OCI-LY1 (cell line): ENCODE data around the gene FNDC5.

Experiments
- EZH2 ChIP-seq: fragments of 200-600 bp; sonication (generic), shearing (Covaris generic); IDR thresholded peaks from 2 replicates; pipeline ENCODE4 v1.8.0; 2017; ENCODE audit warnings: borderline replicate concordance, mixed run types, mild to moderate bottlenecking, antibody characterized with exemption, low read length, moderate library complexity, mixed read lengths
- TF ChIP-seq, protein P1 (sequence below): fragments of 200-600 bp; sonication (generic), shearing (Covaris generic); IDR thresholded peaks from 2 replicates; pipeline ENCODE4 v1.5.1; 2017; ENCODE audit warnings: mild to moderate bottlenecking, antibody characterized with exemption, low read length, moderate library complexity, mixed read lengths

- TF ChIP-seq, protein P1, sequence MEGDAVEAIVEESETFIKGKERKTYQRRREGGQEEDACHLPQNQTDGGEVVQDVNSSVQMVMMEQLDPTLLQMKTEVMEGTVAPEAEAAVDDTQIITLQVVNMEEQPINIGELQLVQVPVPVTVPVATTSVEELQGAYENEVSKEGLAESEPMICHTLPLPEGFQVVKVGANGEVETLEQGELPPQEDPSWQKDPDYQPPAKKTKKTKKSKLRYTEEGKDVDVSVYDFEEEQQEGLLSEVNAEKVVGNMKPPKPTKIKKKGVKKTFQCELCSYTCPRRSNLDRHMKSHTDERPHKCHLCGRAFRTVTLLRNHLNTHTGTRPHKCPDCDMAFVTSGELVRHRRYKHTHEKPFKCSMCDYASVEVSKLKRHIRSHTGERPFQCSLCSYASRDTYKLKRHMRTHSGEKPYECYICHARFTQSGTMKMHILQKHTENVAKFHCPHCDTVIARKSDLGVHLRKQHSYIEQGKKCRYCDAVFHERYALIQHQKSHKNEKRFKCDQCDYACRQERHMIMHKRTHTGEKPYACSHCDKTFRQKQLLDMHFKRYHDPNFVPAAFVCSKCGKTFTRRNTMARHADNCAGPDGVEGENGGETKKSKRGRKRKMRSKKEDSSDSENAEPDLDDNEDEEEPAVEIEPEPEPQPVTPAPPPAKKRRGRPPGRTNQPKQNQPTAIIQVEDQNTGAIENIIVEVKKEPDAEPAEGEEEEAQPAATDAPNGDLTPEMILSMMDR: no peak
- no peak for TF ChIP-seq EZH2
Observed at GRCh38 chr1:32877211-32878110, 6.7 kb upstream of the FNDC5 start.
